ENCODE data around the gene TBC1D22A.

DNA sequence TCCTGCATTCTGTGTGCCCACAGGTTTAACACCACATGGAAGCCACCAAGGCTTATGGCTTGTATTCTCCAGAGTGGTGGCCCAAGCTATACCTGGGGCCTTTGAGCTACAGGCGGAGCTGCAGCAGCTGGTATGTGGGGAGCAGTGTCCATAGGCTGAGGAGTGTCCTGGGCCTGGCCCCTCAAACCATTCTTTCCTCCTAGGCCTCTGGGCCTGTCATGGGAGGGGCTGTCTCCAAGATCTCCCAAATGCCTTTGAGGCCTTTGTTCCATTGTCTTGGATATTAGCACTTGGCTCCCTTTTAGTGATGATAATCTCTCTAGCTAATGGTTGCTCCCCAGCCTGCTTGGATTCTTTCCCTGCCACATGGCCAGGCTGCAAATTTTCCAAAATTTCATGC is 6.4 kb upstream of the TBC1D22A start:
- TF ChIP-seq MYC (IDR thresholded peaks at IDR 0.05; ENCODE audit: low read depth, low read length) (no peak), POLR2AphosphoS5 (IDR thresholded peaks at IDR 0.05; ENCODE audit: insufficient read depth, low read depth, low read length) (no peak), JUN (IDR thresholded peaks at IDR 0.05; ENCODE audit: borderline replicate concordance, insufficient read depth, insufficient read length, low read depth) (no peak), POLR2A (IDR thresholded peaks at IDR 0.05; ENCODE audit: low read depth, low read length) (no peak)
- TF ChIP-seq, protein P1, sequence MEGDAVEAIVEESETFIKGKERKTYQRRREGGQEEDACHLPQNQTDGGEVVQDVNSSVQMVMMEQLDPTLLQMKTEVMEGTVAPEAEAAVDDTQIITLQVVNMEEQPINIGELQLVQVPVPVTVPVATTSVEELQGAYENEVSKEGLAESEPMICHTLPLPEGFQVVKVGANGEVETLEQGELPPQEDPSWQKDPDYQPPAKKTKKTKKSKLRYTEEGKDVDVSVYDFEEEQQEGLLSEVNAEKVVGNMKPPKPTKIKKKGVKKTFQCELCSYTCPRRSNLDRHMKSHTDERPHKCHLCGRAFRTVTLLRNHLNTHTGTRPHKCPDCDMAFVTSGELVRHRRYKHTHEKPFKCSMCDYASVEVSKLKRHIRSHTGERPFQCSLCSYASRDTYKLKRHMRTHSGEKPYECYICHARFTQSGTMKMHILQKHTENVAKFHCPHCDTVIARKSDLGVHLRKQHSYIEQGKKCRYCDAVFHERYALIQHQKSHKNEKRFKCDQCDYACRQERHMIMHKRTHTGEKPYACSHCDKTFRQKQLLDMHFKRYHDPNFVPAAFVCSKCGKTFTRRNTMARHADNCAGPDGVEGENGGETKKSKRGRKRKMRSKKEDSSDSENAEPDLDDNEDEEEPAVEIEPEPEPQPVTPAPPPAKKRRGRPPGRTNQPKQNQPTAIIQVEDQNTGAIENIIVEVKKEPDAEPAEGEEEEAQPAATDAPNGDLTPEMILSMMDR (IDR thresholded peaks at IDR 0.05; ENCODE audit: extremely low read depth in 1 of 2, insufficient read depth in 1 of 2, low read depth in 1 of 2, low read length in 2 of 2), result no peak
